Liver (tissue), 3 donors: ENCODE data around the gene PSMD1.
"Not testable (repeated sequence)": the region's sequence is repeated elsewhere in the genome, so short reads cannot be mapped to it uniquely, and the experiment has no call there.

Experiments
- ATF3 ChIP-seq: IDR thresholded peaks from 2 replicates; pipeline ENCODE4 v1.6.1; 2016; ENCODE audit warnings: antibody characterized with exemption
- CTCF ChIP-seq: fragments of 150-350 bp; IDR thresholded peaks from 2 replicates; pipeline ENCODE4 v1.5.1; 2017; ENCODE audit warnings: improper control_type of control experiment, low read depth, low read length; ENCODE audit not compliant: missing input control
- EGR1 ChIP-seq, 2 donors: IDR thresholded peaks; 2 replicates each; pipeline ENCODE4 v1.6.1; 2016 to 2018; ENCODE audit warnings: antibody characterized with exemption in 2 of 2, low read depth in 2 of 2
- GABPA ChIP-seq, 2 donors: IDR thresholded peaks in 1 of 2; conservative IDR thresholded peaks in 1 of 2; 2 replicates each; pipeline ENCODE4 v1.6.1; 2016; ENCODE audit warnings: antibody characterized with exemption in 2 of 2, mild to moderate bottlenecking in 1 of 2, moderate library complexity in 1 of 2
- HNF4A ChIP-seq, 2 donors: conservative IDR thresholded peaks; 2 replicates each; pipeline ENCODE4 v1.6.1; 2016; ENCODE audit warnings: antibody characterized with exemption in 2 of 2, mild to moderate bottlenecking in 2 of 2
- JUND ChIP-seq, 2 donors: IDR thresholded peaks; 2 replicates each; pipeline ENCODE4 v1.6.1; 2016; ENCODE audit warnings: antibody characterized with exemption in 2 of 2
- MAX ChIP-seq: IDR thresholded peaks from 2 replicates; pipeline ENCODE4 v1.6.1; 2016; ENCODE audit warnings: antibody characterized with exemption
- RAD21 ChIP-seq, 2 donors: IDR thresholded peaks; 2 replicates each; pipeline ENCODE4 v1.6.1; 2016; ENCODE audit warnings: antibody characterized with exemption in 2 of 2, mild to moderate bottlenecking in 2 of 2
- REST ChIP-seq: IDR thresholded peaks from 2 replicates; pipeline ENCODE4 v1.6.1; 2016; ENCODE audit warnings: antibody characterized with exemption, mild to moderate bottlenecking
- RXRA ChIP-seq, 2 donors: IDR thresholded peaks; 2 replicates each; pipeline ENCODE4 v1.6.1; 2017 to 2018; ENCODE audit warnings: antibody characterized with exemption in 2 of 2, mild to moderate bottlenecking in 1 of 2
- SP1 ChIP-seq: IDR thresholded peaks from 2 replicates; pipeline ENCODE4 v1.6.1; 2018; ENCODE audit warnings: antibody characterized with exemption, mild to moderate bottlenecking
- TAF1 ChIP-seq: conservative IDR thresholded peaks from 2 replicates; pipeline ENCODE4 v1.6.1; 2016; ENCODE audit warnings: antibody characterized with exemption, mild to moderate bottlenecking
- YY1 ChIP-seq: IDR thresholded peaks from 2 replicates; pipeline ENCODE4 v1.6.1; 2016; ENCODE audit warnings: antibody characterized with exemption, mild to moderate bottlenecking
- ZBTB33 ChIP-seq: IDR thresholded peaks from 2 replicates; pipeline ENCODE4 v1.6.1; 2016; ENCODE audit warnings: antibody characterized with exemption
- donor health status: healthy.
- donor health status: healthy.

- not testable (repeated sequence) for TF ChIP-seq RAD21 (IDR thresholded peaks at IDR 0.05); CTCF; JUND (IDR thresholded peaks at IDR 0.05); GABPA (IDR thresholded peaks at IDR 0.05 in 1 of 2, conservative IDR thresholded peaks at IDR 0.05 in 1 of 2); REST; TAF1; YY1; SP1; ZBTB33; ATF3; MAX; EGR1 (IDR thresholded peaks at IDR 0.05; ENCODE audit: low read depth in 2 of 2); RXRA (IDR thresholded peaks at IDR 0.05); HNF4A (conservative IDR thresholded peaks at IDR 0.05)
These were observed 140.5 kb downstream of the PSMD1 start for GRCh38 chr2:231197196-231197595.
